BLaER1 (cell line): Measurements from ENCODE around the gene ITGA2B.
"Not testable (repeated sequence)": the region's sequence is repeated elsewhere in the genome, so short reads cannot be mapped to it uniquely, and the experiment has no call there.

Source experiments
- H3K27ac ChIP-seq: shearing (Covaris generic); formaldehyde crosslinking; 2 replicates; pipeline ENCODE4 v1.8.1; 2022
- H3K27me3 ChIP-seq: shearing (Covaris generic); formaldehyde crosslinking; 2 replicates; pipeline ENCODE4 v1.8.1; 2022
- H3K36me3 ChIP-seq: shearing (Covaris generic); formaldehyde crosslinking; 2 replicates; pipeline ENCODE4 v1.8.1; 2022
- H3K4me1 ChIP-seq: shearing (Covaris generic); formaldehyde crosslinking; 2 replicates; pipeline ENCODE4 v1.8.1; 2022
- H3K4me2 ChIP-seq: shearing (Covaris generic); formaldehyde crosslinking; 2 replicates; pipeline ENCODE4 v1.8.1; 2022
- H3K4me3 ChIP-seq: shearing (Covaris generic); formaldehyde crosslinking; 2 replicates; pipeline ENCODE4 v1.8.1; 2022
- H3K9ac ChIP-seq: shearing (Covaris generic); formaldehyde crosslinking; 2 replicates; pipeline ENCODE4 v1.8.1; 2022
- H3K9me3 ChIP-seq: shearing (Covaris generic); formaldehyde crosslinking; 2 replicates; pipeline ENCODE4 v1.8.1; 2022
- H4K20me1 ChIP-seq: shearing (Covaris generic); formaldehyde crosslinking; 2 replicates; pipeline ENCODE4 v1.8.1; 2022
- Cebpa-rat ChIP-seq: shearing (Covaris generic); IDR thresholded peaks from 2 replicates; pipeline ENCODE4 v1.8.1; 2022

ITGA2B gene

DNA sequence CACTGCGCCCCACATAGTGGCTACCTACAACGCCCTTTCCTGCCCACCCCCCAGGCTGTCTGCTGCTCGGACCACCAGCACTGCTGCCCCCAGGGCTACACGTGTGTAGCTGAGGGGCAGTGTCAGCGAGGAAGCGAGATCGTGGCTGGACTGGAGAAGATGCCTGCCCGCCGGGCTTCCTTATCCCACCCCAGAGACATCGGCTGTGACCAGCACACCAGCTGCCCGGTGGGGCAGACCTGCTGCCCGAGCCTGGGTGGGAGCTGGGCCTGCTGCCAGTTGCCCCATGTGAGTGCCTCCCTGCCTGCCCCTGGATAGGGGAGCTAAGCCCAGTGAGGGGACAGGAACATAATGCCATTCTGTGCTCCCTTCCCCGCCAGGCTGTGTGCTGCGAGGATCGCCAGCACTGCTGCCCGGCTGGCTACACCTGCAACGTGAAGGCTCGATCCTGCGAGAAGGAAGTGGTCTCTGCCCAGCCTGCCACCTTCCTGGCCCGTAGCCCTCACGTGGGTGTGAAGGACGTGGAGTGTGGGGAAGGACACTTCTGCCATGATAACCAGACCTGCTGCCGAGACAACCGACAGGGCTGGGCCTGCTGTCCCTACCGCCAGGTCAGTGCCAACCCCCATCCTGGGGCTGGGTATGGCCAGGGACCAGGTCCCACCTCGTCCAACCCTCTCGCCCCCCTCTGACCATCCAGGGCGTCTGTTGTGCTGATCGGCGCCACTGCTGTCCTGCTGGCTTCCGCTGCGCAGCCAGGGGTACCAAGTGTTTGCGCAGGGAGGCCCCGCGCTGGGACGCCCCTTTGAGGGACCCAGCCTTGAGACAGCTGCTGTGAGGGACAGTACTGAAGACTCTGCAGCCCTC is 37.3 kb downstream of the ITGA2B start:
- H3K4me2 ChIP-seq, result no peak overlapping the region
- no peak overlapping the region for H3K4me3 ChIP-seq
- no peak overlapping the region for H3K27ac ChIP-seq
- peaks cover 49% of the 10 kb centered on the region for H3K4me1 ChIP-seq
- no peak overlapping the region for H3K9ac ChIP-seq
- H4K20me1 ChIP-seq, result peaks cover 77% of the 10 kb centered on the region
- no peaks in the 10 kb centered on the region for H3K9me3 ChIP-seq
- no peak for TF ChIP-seq Cebpa-rat
- peaks cover 58% of the 10 kb centered on the region for H3K36me3 ChIP-seq
- peaks cover 31% of the 10 kb centered on the region for H3K27me3 ChIP-seq

DNA sequence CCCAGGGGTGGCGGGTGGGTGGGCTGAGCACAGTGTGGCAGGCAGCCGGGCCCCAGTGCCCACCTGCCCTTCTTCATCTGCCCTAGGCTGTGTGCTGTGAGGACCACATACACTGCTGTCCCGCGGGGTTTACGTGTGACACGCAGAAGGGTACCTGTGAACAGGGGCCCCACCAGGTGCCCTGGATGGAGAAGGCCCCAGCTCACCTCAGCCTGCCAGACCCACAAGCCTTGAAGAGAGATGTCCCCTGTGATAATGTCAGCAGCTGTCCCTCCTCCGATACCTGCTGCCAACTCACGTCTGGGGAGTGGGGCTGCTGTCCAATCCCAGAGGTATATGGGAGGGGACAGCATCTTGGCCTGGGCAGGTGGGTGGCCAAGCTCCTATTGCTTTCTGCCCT is 38.0 kb downstream of the ITGA2B start:
- H3K4me2 ChIP-seq, result no peak overlapping the region
- H3K27ac ChIP-seq, result no peak overlapping the region
- peaks cover 57% of the 10 kb centered on the region for H3K4me1 ChIP-seq
- H4K20me1 ChIP-seq, result peaks cover 79% of the 10 kb centered on the region
- peaks cover 31% of the 10 kb centered on the region for H3K27me3 ChIP-seq
- H3K36me3 ChIP-seq, result peaks cover 57% of the 10 kb centered on the region
- no peaks in the 10 kb centered on the region for H3K9me3 ChIP-seq
- no peak overlapping the region for H3K4me3 ChIP-seq
- TF ChIP-seq Cebpa-rat, result no peak
- H3K9ac ChIP-seq, result no peak overlapping the region

DNA sequence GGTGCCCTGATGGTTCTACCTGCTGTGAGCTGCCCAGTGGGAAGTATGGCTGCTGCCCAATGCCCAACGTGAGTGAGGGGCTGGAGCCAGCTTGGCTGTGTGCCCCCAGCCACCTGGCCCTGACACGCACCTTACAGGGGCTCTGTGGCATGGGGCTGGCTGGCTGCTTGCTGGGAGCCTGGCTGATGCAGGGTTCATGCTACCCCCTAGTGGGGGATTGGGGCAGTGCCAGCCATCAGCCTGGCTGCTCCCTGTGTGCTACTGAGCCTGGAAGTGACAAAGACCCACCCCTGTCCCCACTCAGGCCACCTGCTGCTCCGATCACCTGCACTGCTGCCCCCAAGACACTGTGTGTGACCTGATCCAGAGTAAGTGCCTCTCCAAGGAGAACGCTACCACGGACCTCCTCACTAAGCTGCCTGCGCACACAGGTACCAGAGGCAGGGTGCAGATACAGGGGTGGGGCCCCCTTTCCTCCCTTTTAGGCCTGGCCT is 38.7 kb downstream of the ITGA2B start:
- Histone ChIP-seq H3K4me3 (no peak overlapping the region), H3K36me3 (peaks cover 51% of the 10 kb centered on the region), H3K4me2 (no peak overlapping the region), H3K9ac (no peak overlapping the region), H3K9me3 (no peaks in the 10 kb centered on the region), H3K27me3 (peaks cover 31% of the 10 kb centered on the region), H3K27ac (no peak overlapping the region), H4K20me1 (peaks cover 79% of the 10 kb centered on the region), H3K4me1 (peaks cover 62% of the 10 kb centered on the region)
- no peak for TF ChIP-seq Cebpa-rat

DNA sequence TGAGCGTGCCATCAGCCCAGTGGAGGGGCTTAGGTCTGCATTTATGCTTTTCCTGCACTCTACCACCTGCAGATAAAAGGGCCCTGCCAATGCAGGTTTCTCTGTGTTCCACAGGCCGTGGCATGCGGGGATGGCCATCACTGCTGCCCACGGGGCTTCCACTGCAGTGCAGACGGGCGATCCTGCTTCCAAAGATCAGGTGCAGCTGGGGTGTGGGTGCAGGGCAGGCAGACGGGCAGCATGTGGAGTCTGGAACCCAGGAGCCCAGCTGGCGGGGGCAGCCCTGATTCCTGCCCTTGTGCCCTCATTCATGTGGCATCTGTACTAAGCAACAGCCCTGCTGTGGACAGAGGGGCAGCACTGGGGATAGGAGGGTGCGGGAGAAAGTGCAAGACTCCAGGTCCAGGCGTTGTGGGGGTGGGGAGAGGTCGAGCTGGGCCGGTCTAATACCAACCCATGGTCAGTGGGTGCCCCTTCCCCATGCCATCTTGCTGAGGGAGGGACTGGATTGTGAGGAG is 39.8 kb downstream of the ITGA2B start:
- Histone ChIP-seq H4K20me1 (peaks cover 67% of the 10 kb centered on the region), H3K36me3 (peaks cover 42% of the 10 kb centered on the region), H3K9ac (no peak overlapping the region), H3K4me1 (peaks cover 55% of the 10 kb centered on the region), H3K27me3 (peaks cover 26% of the 10 kb centered on the region), H3K9me3 (no peaks in the 10 kb centered on the region), H3K4me2 (peak overlapping the region; percentile 92; the same call in 1 of the 2 replicates), H3K27ac (0 out of 2 replicates have a peak overlapping the region, but pooled peaks have one; percentile 9), H3K4me3 (no peak overlapping the region)
- no peak for TF ChIP-seq Cebpa-rat

DNA sequence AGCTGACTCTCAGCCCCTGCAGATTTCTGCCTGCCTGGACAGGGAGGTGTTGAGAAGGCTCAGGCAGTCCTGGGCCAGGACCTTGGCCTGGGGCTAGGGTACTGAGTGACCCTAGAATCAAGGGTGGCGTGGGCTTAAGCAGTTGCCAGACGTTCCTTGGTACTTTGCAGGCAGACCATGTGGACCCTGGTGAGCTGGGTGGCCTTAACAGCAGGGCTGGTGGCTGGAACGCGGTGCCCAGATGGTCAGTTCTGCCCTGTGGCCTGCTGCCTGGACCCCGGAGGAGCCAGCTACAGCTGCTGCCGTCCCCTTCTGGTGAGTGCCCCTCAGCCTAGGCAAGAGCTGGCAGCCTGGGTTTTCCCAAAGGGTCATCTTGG is 40.5 kb downstream of the ITGA2B start:
- peak overlapping the region; percentile 62 for H3K27ac ChIP-seq
- H3K9ac ChIP-seq, result no peak overlapping the region
- peaks cover 20% of the 10 kb centered on the region for H3K27me3 ChIP-seq
- no peak for TF ChIP-seq Cebpa-rat
- peak overlapping the region; percentile 92 for H3K4me2 ChIP-seq
- peaks cover 42% of the 10 kb centered on the region for H3K36me3 ChIP-seq
- H3K4me1 ChIP-seq, result peaks cover 56% of the 10 kb centered on the region
- H3K4me3 ChIP-seq, result no peak overlapping the region
- peaks cover 64% of the 10 kb centered on the region for H4K20me1 ChIP-seq
- no peaks in the 10 kb centered on the region for H3K9me3 ChIP-seq

DNA sequence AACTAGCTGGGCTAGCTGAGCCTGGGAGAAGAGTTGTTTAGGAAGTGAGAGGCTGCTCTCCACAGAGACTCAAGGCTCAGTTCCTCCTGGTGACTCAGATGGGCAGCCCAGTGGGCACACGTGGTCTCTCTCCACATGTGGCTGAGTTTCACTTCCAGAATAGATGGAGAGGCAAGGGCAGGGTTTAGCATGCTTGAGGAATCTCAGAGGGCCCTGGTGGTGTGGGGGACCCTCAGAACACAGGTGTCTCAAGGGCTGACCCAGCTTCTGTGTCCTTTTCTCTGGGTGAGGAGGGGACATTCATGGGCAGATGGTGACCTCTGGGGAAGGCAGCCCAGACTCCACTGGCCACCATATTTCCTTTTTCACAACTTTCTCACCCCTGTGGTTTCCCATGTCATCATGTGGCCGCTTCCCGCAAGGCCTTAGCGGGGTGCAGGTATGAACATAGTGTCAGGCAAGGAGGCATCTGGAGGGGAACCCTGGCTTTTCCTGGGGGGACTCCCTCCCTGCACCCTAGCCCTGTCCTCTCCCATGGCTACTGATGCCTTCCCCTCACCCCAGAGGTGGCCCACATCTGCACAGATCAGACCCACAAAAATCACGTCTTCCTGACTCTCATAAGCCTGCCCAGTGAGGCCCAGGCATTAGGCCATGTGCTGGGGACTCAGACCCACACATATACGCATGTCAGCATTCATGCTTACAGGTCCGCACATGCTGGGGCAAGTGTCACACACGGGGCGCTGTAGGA is 41.0 kb downstream of the ITGA2B start:
- H3K4me2 ChIP-seq, result peak overlapping the region; percentile 92
- no peak for TF ChIP-seq Cebpa-rat
- H3K36me3 ChIP-seq, result peaks cover 42% of the 10 kb centered on the region
- H3K27me3 ChIP-seq, result peaks cover 14% of the 10 kb centered on the region
- peak overlapping the region; percentile 62 for H3K27ac ChIP-seq
- H3K9me3 ChIP-seq, result no peaks in the 10 kb centered on the region
- no peak overlapping the region for H3K4me3 ChIP-seq
- peaks cover 52% of the 10 kb centered on the region for H3K4me1 ChIP-seq
- H4K20me1 ChIP-seq, result peaks cover 59% of the 10 kb centered on the region
- peak overlapping the region; percentile 12; the same call in 1 of the 2 replicates for H3K9ac ChIP-seq

DNA sequence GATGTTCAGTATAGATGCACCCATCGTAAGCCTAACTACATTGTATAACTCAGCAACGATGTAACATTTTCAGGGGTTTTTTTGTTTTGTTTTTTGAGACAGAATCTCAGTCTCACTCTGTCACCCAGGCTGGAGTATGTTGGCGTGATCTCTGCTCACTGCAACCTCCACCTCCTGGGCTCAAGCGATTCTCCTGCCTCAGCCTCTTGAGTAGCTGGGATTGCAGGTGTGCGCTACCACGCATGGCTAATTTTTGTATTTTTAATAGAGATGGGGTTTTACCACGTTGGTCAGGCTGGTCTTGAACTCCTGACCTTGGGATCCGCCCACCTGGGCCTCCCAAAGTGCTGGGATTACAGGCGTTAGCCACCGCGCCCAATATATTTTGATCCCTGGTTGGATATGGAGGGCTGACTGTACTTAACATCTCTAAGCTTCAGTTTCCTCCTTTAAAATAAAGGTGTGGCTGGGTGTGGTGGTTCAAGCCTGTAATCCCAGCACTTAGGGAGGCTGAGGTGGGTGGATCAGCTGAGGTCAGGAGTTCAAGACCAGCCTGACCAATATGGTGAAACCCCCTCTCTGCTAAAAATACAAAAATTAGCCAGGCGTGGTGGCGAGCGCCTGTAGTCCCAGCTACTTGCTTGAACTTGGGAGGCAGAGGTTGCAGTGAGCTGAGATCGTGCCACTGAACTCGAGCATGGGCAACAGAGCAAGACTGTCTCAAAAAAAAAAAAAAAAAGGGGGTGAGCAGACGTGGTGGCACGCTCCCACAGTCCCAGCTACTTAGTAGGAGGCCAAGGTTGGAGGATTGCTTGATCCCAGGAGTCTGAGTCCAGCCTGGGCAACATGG is 42.0 kb downstream of the ITGA2B start:
- Histone ChIP-seq H4K20me1 (peaks cover 49% of the 10 kb centered on the region), H3K27ac (peak overlapping the region; percentile 62), H3K4me1 (peaks cover 51% of the 10 kb centered on the region), H3K36me3 (peaks cover 34% of the 10 kb centered on the region), H3K4me2 (peak overlapping the region; percentile 92)
- H3K9ac ChIP-seq, H3K9me3 ChIP-seq, H3K4me3 ChIP-seq, H3K27me3 ChIP-seq: not testable (repeated sequence)

DNA sequence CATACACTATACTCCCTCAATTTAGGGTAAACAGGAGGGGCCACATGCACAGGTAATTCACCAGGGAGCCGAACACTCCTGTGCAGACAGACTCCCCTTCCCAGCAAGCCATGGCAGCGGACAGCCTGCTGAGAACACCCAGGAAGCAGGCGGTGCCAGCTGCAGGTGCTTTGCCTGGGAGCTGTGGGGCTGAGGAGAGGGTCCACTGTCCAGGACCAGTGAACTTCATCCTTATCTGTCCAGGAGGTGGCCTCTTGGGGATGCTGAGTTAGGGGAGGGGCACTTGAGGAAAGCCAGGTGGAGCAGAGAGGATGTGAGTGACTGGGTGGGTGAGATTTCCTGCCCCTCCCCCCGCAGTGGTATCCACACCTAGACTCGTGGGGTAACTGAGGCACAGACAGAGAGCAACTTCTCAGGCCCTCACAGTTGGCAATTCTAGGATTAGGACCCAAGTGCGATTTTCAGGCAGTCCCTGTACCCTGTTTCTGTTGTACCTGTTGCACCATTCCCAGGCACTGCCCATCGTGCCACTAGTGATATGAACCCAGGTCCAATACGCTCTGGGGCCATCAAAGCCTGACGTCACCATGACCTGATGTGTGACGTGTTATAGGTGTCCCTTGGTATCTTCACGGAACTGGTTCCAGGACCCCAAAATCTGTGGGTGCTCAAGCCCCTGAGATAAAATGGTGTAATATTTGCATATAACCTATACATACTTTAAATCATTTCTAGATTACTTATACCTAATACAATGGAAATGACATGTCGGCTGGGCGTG is 43.2 kb downstream of the ITGA2B start:
- Histone ChIP-seq H3K9ac (peak overlapping the region; percentile 83), H3K4me3 (peak overlapping the region; percentile 88), H3K4me1 (peaks cover 51% of the 10 kb centered on the region), H3K9me3 (no peaks in the 10 kb centered on the region), H3K4me2 (peak overlapping the region; percentile 92), H3K36me3 (peaks cover 22% of the 10 kb centered on the region), H4K20me1 (peaks cover 37% of the 10 kb centered on the region), H3K27ac (peak overlapping the region; percentile 68), H3K27me3 (no peaks in the 10 kb centered on the region)
- no peak for TF ChIP-seq Cebpa-rat
